ENCODE data around the gene MTERF1. TPM values are rescaled to one million over a fixed set of nuclear protein-coding genes. Genes with fewer than 3 reads are reported as not detected.
"Not testable (repeated sequence)": the region's sequence is repeated elsewhere in the genome, so short reads cannot be mapped to it uniquely, and the experiment has no call there.

Gene MTERF1
- total RNA-seq, 2 experiments from 2014 or later = 15.9 to 16.9 TPM

DNA sequence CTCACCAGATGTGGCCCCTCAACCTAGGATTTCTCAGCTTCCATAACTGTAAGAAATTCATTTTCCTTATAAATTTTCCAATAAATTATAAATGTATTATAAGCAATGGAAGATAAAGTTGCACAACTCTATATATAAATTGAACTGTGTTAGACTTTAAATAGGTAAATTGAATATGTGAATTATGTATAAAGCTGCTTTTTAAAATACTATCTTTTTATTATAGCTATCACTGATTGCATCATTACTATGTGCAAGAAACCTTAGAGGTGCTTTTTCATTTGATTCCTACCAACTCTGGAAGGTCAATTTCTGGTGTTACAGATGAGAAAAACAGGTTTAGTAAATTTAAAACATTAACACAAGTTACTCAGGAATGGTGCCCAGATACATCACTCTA, 8.4 kb downstream of the MTERF1 start:
- intact Hi-C loops (cut with micrococcal nuclease) = no loop called here
- ATAC-seq = no peak
- TF ChIP-seq, protein P1, sequence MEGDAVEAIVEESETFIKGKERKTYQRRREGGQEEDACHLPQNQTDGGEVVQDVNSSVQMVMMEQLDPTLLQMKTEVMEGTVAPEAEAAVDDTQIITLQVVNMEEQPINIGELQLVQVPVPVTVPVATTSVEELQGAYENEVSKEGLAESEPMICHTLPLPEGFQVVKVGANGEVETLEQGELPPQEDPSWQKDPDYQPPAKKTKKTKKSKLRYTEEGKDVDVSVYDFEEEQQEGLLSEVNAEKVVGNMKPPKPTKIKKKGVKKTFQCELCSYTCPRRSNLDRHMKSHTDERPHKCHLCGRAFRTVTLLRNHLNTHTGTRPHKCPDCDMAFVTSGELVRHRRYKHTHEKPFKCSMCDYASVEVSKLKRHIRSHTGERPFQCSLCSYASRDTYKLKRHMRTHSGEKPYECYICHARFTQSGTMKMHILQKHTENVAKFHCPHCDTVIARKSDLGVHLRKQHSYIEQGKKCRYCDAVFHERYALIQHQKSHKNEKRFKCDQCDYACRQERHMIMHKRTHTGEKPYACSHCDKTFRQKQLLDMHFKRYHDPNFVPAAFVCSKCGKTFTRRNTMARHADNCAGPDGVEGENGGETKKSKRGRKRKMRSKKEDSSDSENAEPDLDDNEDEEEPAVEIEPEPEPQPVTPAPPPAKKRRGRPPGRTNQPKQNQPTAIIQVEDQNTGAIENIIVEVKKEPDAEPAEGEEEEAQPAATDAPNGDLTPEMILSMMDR (IDR thresholded peaks at IDR 0.05) = no peak
- H3K36me3 Mint-ChIP-seq (ENCODE audit: low read depth) = peaks cover 44% of the 10 kb centered on the region
- no peak overlapping the region for H3K27ac Mint-ChIP-seq
- ChIA-PET POLR2A (no interaction called here), CTCF (interaction anchor here (1.2 kb wide), 1 partner anchor 8 kb away, joined by 5 read pairs; no protein-coding TSS in a partner anchor)
- H3K4me1 Mint-ChIP-seq (ENCODE audit: low read depth) = peaks cover 12% of the 10 kb centered on the region
- DNase-seq = no peak
- no peaks in the 10 kb centered on the region for H3K27me3 Mint-ChIP-seq
- H3K4me3 Mint-ChIP-seq = no peak overlapping the region
- no peaks in the 10 kb centered on the region for H3K9me3 Mint-ChIP-seq

DNA sequence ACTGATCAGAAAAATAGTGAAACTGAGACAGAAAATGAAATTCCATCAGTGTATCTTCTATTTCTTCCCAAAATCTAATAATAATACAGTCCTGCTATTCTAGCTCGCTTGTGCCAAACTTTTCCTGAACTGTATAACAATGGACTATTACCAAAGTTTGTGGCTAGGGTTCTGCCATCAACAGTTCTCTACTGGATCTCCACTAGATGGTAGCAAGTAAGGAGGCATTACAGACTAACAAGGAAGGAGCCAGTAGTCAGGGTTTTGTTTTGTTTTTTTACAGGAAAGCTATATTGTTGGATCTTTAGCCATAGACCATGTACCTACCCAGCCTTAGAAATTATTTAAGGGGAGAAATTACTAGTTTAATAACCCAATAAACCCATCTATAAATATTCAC, 10.8 kb downstream of the MTERF1 start:
- DNase-seq (no peak), ATAC-seq (no peak)
- Mint-ChIP-seq H3K27me3 (no peaks in the 10 kb centered on the region), H3K27ac (no peak overlapping the region), H3K9me3 (no peaks in the 10 kb centered on the region), H3K4me1 (ENCODE audit: low read depth) (peaks cover 6% of the 10 kb centered on the region), H3K36me3 (ENCODE audit: low read depth) (peaks cover 35% of the 10 kb centered on the region), H3K4me3 (no peak overlapping the region)
- ChIA-PET CTCF (interaction anchor here (1.0 to 1.3 kb wide), 2 partner anchors 11 to 40 kb away, joined by 4 to 6 read pairs; partner anchors contain the start of gene MTERF1), POLR2A (no interaction called here)
- intact Hi-C loops (cut with micrococcal nuclease) = no loop called here
- TF ChIP-seq, protein P1 (IDR thresholded peaks at IDR 0.05) = no peak

DNA sequence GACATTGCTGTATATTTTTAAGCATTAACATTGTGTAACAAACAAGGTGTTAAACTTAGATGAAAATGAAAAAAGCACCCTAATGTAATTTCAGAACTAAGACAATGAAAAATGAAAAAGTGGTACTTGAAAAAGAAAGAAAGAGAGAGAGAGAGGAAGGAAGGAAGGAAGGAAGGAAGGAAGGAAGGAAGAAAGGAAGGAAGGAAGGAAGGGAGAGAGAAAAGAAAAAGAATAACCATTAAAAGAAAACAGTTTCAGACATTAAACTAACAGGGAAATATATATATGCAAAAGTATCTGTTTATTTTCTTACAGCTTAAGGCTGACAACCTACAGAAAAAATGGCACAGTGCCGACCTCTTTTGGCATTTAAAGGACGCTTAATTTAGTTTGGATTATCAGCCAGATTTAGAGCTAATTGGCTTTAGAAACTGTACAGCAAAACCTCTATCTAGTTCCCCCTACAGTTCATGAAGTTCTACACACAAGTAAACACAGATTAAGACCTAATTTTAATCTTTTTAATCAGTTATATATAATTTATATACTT, 13.8 kb downstream of the MTERF1 start:
- H3K9me3 Mint-ChIP-seq = no peaks in the 10 kb centered on the region
- ATAC-seq (no peak), DNase-seq (no peak)
- intact Hi-C loops (cut with micrococcal nuclease) = no loop called here
- ChIA-PET POLR2A (no interaction called here), CTCF (interaction anchor here (1.0 to 1.6 kb wide), 2 partner anchors 14 to 37 kb away, joined by 3 to 6 read pairs; partner anchors contain the start of gene MTERF1)
- no peak overlapping the region for H3K27ac Mint-ChIP-seq
- H3K36me3 Mint-ChIP-seq (ENCODE audit: low read depth) = peaks cover 19% of the 10 kb centered on the region
- TF ChIP-seq, protein P1 (IDR thresholded peaks at IDR 0.05) = no peak
- H3K27me3 Mint-ChIP-seq = no peaks in the 10 kb centered on the region
- H3K4me1 Mint-ChIP-seq (ENCODE audit: low read depth) = peaks cover 6% of the 10 kb centered on the region
- no peak overlapping the region for H3K4me3 Mint-ChIP-seq

GRCh38 chr7:91865511-91865910, 15.0 kb downstream of the MTERF1 start:
- Mint-ChIP-seq H3K4me1 (ENCODE audit: low read depth) (peaks cover 6% of the 10 kb centered on the region), H3K9me3 (no peaks in the 10 kb centered on the region), H3K4me3 (no peak overlapping the region), H3K27me3 (no peaks in the 10 kb centered on the region), H3K36me3 (ENCODE audit: low read depth) (peaks cover 12% of the 10 kb centered on the region), H3K27ac (no peak overlapping the region)
- POLR2A ChIA-PET = no interaction called here
- DNase-seq (no peak), ATAC-seq (no peak)
- TF ChIP-seq, protein P1 (IDR thresholded peaks at IDR 0.05) = no peak
- intact Hi-C loops (cut with micrococcal nuclease) = no loop called here
- CTCF ChIA-PET = no interaction called here

DNA sequence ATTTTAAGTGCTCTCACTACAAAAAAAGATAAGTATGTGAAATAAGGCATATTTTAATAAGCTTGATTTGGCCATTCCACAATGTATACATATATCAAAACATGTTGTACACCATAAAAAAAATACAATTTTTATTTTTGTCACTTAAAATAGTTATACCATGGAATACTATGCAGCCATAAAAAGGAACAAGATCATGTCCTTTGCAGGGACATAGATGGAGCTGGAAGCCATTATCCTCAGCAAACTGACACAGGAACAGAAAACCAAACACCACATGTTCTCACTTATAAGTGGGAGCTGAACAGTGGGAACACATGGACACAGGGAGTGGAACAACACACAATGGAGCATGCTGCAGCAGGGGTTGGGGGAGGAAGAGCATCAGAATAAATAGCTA, 15.9 kb downstream of the MTERF1 start:
- H3K27ac Mint-ChIP-seq; H3K9me3 Mint-ChIP-seq; DNase-seq; ATAC-seq; H3K4me1 Mint-ChIP-seq (ENCODE audit: low read depth); H3K27me3 Mint-ChIP-seq; POLR2A ChIA-PET; H3K4me3 Mint-ChIP-seq; intact Hi-C loops (cut with micrococcal nuclease); CTCF ChIA-PET: not testable (repeated sequence)
- H3K36me3 Mint-ChIP-seq (ENCODE audit: low read depth) = peaks cover 12% of the 10 kb centered on the region
